Frontal cortex (tissue), 4 donors: ENCODE measurements around the gene CRYGN. TPM values are rescaled to one million over a fixed set of nuclear protein-coding genes. Genes with fewer than 3 reads are reported as not detected.

Experiments
- DNase-seq, 2 donors: peaks; one replicate each; pipeline ENCODE4 v3.0.0; 2012; ENCODE audit warnings: low spot score in 2 of 2
- FAIRE-seq: peaks from 2 replicates; lab custom pipeline; 2012; peaks lifted over from hg19 to GRCh38; lab: Jason Lieb, UNC
- total RNA-seq: library from RNA; depleted of rRNA; stranded (reverse); fragments of >200 nt; gene quantifications from one replicate; pipeline ENCODE4 v1.2.3, GENCODE V29; 2014
- donor health status: control.
- donor health status: control.
- donor health status: control.

The CRYGN gene
- under 0.01 TPM for total RNA-seq

- DNase-seq (no peak), FAIRE-seq (no peak)
Observed at GRCh38 chr7:151439855-151440798, at the start of gene CRYGN. TSS of gene CRYGN (minus strand) at chr7:151440141. CDS start at chr7:151439917, 224 bp downstream.

DNA sequence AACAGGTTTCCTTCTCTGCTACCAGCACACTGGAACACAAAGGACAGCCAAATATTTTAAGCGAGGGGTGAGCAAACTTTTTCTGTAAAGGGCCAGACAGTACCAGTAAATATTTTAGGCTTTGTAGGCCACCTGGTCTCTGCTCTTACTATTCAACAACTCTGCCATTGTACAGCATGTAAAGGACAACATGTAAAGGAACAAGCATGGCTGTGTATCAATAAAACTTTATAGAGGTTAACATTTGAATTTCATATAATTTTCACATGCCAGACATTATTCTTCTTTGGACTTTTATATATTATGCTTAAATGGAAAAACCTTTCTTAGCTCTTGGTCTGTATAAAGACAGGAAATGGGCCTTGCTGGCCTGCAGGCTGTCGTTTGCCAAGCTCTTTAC lies 49.6 kb upstream of the CRYGN start:
- DNase-seq (no peak), FAIRE-seq (no peak)

DNA sequence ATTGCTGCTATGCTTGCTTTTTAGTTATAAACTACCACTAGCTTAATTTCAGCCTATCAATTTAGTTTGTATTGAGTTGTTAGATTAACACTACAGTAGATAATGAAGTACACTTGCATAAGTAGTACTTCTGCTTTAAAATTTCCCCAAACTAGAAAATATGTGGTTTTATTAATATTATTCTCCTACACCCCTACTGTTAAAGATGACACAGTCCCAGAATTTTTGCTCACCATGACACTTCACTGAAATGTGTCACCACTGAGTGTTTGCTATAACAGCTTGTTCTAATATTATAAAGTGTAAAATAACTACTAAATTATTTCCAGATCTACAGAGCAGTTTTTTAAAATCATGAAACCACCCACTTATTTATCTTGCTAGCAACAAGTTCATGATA lies 48.2 kb upstream of the CRYGN start:
- DNase-seq: no peak
- FAIRE-seq: no peak

DNA sequence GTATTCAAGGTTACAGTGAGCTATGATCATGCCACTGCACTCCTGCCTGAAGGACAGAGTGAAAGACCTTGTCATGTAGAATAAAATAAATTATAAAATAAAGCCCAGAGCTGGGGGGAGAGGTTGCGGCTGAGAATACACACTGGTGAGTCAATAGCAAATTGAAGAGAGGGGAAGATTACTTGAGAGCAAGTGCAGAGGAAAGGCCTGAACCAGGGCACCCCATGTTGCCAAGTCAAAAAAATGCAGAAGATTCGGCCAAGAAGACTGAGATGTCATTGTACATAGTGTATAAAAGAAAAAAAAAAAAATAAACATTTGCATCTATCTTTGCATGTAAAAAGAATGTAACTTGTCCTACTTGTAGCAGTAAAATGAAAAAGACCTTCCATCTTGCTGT lies 47.3 kb upstream of the CRYGN start:
- DNase-seq (no peak), FAIRE-seq (no peak)

- FAIRE-seq (no peak), DNase-seq (no peak)
Observed at GRCh38 chr7:151486074-151486473, 46.1 kb upstream of the CRYGN start.

DNA sequence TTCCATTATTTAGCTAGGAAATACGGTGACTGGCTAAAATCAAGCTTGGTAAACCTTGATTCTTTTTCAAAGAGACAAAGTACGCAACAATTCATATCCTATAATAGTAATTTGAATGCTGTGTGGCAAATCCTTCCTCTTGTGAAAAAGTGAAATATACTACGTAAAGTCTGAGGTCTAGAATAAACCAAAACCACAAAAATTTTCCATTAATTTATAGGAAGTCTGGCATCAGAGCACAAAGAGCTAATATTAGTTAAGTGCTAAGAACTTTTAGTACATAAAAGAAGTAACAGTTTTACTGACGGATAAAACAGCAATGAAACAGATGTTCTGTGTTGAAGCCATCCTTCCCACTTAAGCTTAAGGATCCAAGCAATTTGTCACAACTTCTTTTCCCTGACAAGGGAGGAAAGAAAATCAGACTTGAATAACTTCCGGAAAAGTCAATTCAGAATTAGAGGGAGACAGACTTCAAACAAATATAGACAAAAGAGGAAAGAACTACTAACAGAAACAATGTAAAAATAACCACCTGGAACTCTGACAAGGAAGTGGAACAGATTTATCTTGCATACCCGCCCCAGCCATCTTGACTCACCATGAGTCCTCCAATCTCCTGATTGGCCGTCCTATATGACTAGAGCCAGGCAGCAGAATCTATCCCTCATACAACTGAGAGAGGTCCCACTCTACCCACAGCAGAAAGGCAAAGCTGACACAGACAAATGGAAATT lies 45.2 kb upstream of the CRYGN start:
- no peak for FAIRE-seq
- no peak for DNase-seq

GRCh38 chr7:151483711-151483983 lies 43.7 kb upstream of the CRYGN start:
- DNase-seq (no peak), FAIRE-seq (no peak)

DNA sequence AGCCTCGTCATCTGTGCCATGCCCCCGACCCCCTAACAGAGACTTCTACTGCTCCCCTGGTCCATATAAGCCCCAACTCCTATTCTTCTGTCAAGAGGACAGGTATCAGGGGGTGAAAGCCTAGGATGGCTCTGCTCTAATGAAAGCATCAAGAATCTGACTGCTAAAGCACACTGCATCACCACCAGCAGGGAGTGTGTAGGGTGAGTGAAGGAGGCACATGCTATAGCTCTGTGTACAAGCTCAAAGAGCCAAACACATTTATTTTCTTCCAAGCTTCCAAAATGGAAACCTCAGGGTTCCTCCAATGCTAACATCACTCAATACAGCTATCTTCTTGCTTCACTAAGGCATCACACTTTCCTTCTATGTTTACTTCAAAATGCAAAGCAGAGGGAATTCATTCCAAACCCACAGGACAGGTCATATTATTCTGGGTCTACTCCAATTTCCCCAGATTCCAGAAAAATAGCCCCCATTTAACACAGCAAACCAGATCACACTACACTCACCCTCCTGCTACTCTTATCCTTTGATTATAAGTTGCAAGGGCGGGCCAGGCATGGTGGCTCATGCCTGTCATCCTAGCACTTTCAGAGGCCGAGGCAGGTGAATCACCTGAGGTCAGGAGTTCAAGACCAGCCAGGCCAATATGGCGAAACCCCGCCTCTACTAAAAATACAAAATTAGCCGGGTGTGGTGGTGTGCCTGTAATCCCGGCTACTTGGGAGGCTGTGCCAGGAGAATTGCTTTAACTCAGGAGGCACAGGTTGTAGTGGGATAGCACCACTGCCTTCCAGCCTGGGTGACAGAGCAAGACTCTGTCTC lies 43.2 kb upstream of the CRYGN start:
- no peak for FAIRE-seq
- DNase-seq: no peak

DNA sequence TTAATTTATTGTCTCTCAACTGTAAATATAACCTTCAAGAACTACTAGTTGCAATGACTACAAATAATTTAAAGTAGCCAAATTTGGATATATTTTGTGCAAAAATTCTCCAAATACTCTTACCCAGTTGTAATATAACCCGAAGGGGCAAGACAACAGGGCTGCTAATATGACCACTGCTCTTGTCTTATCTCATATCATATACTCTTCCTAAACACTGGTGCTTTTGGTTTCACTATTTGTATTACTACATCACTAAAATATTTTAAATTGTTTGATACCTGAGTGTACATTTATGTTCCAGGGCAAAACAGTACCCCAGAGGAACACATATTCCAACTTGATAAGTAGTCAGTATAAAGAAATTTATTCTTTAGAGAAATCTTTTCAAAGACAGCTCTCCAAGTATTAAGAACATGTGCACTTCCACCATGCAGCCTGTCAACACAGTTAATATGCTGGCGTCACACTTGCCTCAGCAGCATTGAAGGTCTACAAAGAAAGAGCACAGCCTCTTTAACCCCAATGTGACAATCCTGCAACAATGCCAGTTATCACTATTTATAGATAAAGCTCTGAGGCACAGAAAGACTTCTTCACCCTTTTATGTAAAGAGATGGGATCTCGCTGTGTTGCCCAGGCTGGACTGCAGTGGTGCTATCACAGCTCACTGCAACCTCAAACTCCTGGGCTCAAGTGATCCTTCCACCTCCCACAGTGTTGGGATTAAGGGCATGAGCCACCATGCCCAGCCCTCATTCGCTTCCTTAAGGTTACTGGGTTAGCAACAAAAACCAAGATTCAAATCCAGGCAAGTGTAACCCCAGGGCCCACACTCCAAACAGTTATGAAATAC lies 41.9 kb upstream of the CRYGN start:
- no peak for DNase-seq
- FAIRE-seq: no peak

DNA sequence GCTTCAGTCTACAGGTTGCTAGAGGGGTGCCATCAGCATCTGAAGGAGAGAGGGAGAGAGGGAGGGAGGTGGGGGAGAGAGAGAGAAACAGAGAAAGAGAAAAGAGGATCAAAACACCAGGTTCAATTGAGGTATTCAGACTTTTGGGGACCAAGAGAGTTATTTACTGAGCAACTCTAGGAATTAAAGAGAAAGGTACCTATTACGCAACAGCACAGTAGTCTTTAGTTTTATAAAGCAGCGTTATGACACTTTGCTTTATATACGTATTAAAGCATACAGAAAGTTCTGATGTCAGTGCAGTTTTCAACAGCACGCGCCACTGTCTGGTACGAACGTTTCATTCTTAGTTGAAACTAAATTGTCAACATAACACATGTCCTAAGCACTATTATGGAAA lies 37.9 kb upstream of the CRYGN start:
- FAIRE-seq (no peak), DNase-seq (no peak)

DNA sequence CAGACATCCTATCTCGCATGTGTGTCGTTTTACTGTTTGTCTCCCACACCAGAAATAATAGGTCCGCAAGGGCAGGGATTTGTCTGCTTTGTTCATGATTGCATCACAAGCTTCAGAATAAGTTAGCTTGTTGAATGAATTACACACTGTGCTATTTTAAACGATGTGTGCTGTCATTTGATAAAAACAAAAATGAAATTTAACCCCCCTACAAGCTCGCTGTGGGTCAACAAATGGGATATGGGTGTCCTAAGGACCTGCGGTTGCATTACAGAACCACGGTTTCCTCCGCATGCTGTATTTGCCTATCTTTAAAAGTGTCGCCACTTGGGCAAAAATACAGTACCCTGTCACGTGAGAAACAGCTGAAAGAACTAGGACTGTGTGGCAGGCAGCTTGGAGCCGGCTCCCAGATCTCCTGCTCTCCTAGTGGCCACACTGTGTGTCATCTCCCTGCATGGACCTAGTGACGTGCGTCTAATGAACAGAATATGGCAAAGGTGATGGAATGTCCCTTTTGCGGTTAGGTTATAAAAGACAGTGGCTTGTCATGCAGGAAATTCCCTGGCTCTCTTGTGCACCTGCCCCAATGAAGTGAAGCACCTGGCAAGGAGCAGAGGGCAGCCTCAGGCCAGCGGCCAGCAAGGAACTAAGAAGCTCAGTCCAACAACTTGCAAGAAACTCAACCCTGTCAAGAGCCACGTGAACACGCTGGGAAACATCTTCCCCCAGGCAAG lies 32.9 kb upstream of the CRYGN start:
- DNase-seq (no peak), FAIRE-seq (no peak)

GRCh38 chr7:151470711-151471110 lies 30.8 kb upstream of the CRYGN start:
- no peak for DNase-seq

DNA sequence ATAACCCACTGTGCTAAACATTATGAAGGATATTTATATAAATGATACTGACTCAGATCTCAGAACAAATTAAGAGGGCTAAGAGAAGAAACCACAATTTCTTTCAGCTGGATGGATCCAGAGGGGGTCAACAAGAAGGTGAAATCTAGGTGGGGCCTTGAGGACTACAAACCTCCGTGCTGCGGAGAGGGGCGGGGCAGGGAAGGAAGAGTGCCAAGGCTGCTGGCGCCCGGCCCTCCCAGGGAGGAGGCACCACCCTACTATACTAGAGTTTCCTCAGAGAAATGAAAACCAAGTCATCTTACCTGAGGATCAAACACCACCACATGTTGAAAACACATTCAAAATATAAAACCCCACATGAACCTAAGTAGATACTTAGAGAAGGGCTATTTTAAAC lies 29.3 kb upstream of the CRYGN start:
- FAIRE-seq (no peak), DNase-seq (no peak)

More at GRCh38 chr7:151470711-151471110, 30.8 kb upstream of the CRYGN start:
- FAIRE-seq: no peak

DNA sequence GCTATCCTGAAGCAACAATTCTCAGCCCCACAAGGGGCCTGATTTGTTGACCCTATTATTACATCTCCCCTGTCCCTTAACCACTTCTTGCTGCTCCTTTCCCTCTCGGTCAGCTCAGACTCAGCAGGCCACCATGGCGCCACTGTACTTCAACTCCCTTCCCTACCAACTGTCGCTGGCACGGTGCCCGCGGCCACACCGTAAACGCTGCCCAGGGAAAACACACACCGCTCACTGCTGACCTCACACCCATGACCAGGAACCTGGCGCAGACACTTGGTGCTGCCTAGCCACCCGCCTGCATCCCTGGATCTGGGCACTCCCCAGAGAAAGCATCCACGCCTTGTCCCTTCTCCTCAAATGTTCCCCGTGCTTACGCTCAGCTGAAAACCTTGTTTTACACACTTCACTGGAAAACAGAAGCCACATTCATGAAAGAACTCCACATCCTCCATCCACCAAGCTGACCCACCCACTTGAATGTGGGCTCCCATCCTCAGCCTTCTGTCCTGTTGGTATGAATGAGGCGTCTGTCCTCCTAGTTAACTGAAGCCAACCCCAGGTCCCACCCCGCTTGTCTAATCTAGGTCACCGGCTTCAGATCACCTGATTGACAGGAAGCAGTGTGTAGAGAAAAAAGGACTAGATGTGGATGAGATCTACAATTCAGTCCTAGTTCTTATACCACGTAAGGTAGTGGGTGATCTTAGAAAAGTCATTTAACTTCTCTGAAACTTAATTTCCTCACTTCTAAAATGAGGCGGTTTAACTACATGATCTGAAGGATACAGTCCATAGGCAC lies 28.5 kb upstream of the CRYGN start:
- DNase-seq (no peak), FAIRE-seq (no peak)

GRCh38 chr7:151465169-151465568 lies 25.2 kb upstream of the CRYGN start:
- FAIRE-seq (no peak), DNase-seq (no peak)

GRCh38 chr7:151462306-151462779 lies 22.4 kb upstream of the CRYGN start:
- FAIRE-seq: no peak
- DNase-seq: no peak

DNA sequence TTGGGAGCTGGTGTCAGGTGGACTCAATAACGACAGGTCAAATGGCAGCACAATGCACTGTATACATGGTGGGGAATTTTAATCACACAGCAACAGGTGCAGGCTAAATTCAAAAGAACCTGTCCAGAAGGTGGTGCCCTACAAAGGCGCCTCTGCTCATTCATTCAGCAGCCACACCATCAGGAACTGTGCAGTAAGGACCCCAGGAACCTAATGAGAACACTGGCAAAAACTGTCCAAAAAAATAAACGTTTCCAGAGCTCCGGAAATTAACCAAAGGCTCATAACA lies 21.9 kb upstream of the CRYGN start:
- DNase-seq (no peak), FAIRE-seq (no peak)
